Omental fat pad (tissue), 4 donors: ENCODE data around the gene FOSL2. TPM values are rescaled to one million over a fixed set of nuclear protein-coding genes. Genes with fewer than 3 reads are reported as not detected.

Experiments
- ATAC-seq: fragments of 150-250 bp; one replicate; pipeline ENCODE4 v1.9.1; 2016; ENCODE audit warnings: mild to moderate bottlenecking, moderate library complexity; ENCODE audit not compliant: low FRiP score
- DNase-seq: peaks from one replicate; pipeline ENCODE4 v3.0.0-alpha.2; 2019; ENCODE audit warnings: low spot score
- CTCF ChIP-seq, 3 donors: fragments of 450-650 bp; IDR thresholded peaks; one replicate each; pipeline ENCODE4 v1.5.1; 2016 to 2017; ENCODE audit warnings: antibody characterized with exemption in 3 of 3, mild to moderate bottlenecking in 3 of 3, moderate library complexity in 2 of 3
- total RNA-seq, 4 donors: library from RNA; depleted of rRNA; stranded (reverse); fragments of >200 nt; gene quantifications; one replicate each; pipeline ENCODE4 v1.1.0, GENCODE V29; 2016

FOSL2 gene
- total RNA-seq, 4 donors from 2014 or later, result 115 to 350 (median 184) TPM

DNA sequence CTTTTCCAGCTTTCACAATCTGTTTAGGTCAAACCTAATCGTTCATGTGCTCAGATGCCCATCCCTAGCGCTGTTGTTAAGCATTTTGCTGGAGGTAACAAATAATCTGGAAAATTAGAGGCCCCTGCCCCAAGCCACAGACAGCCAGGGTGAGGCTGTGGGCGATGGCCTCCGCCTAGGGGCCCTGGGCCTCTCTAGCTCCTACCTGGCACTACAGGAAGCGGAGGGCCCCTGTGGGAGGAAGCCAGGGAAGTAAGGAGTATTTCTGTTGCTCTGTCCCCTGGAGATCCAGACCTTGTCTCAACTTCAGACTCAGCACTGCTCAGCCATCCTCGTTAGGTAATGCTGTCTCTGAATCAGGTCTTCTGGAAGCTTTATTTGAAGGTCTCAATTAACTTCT lies 12.4 kb upstream of the FOSL2 start:
- no peak for TF ChIP-seq CTCF (IDR thresholded peaks at IDR 0.05)
- no peak for ATAC-seq
- DNase-seq, result no peak

GRCh38 chr2:28381225-28382180 lies 11.2 kb upstream of the FOSL2 start:
- ATAC-seq, result no peak
- no peak for DNase-seq
- no peak for TF ChIP-seq CTCF (IDR thresholded peaks at IDR 0.05)

- TF ChIP-seq CTCF (IDR thresholded peaks at IDR 0.05), result no peak
- no peak for DNase-seq
- ATAC-seq, result no peak
Measured at GRCh38 chr2:28382755-28383154, 9.9 kb upstream of the FOSL2 start.

- no peak for ATAC-seq
- no peak for TF ChIP-seq CTCF (IDR thresholded peaks at IDR 0.05)
- DNase-seq, result no peak
Measured at GRCh38 chr2:28387082-28387960, 5.3 kb upstream of the FOSL2 start.

- TF ChIP-seq CTCF (IDR thresholded peaks at IDR 0.05), result no peak
- ATAC-seq, result no peak
Measured at GRCh38 chr2:28389399-28390240, 3.0 kb upstream of the FOSL2 start.

DNA sequence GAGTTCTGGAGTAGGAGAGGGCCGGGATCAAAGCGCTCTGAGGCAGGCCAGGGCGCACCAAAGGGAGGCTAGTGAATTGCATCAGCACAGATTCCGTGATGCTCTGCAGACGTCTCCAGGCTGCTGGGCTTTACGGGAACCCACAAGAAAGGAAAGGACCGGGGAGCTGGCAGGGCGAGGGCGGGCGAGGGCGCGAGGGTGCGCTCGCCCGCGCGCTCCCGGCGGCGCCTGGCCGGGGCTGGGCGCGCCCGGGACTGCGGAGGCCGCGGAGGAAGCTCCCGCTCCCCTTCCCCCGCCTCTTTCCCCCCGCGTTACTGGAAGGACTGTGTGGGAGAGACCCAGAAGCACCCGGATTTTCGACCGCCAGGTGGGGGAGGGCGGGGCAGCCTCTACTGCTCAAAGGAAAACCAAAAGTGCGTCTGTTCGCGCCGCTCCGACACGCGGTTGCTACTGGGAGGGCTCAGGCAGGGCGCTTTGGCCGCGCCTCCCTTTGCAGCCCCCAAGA lies 2.4 kb upstream of the FOSL2 start:
- DNase-seq (peak; percentile 80), ATAC-seq (peak; percentile 61)
- peak in 1 of 3 donors; percentile 28 for TF ChIP-seq CTCF (IDR thresholded peaks at IDR 0.05)

More at GRCh38 chr2:28389399-28390240, 3.0 kb upstream of the FOSL2 start:
- no peak for DNase-seq
